Central memory CD8-positive, alpha-beta T cell (primary cell): ENCODE measurements around the gene CTAGE1.
"Not testable (repeated sequence)": the region's sequence is repeated elsewhere in the genome, so short reads cannot be mapped to it uniquely, and the experiment has no call there.

Experiments used
- ATAC-seq: fragments of 150-1000 bp; cut with Tn5 transposase; replicated peaks from 2 replicates; pipeline ENCODE4 v1.10.0; 2022; ENCODE audit warnings: mild to moderate bottlenecking, moderate FRiP score, moderate number of reproducible peaks; ENCODE audit not compliant: poor library complexity, severe bottlenecking; ENCODE audit errors: extremely low read depth
- DNase-seq, 2 donors: peaks; one replicate each; pipeline ENCODE4 v3.0.0; 2021; ENCODE audit warnings: low spot score in 2 of 2
- H3K27ac Mint-ChIP-seq: one replicate; pipeline ENCODE4 v1.8.0; 2022; ENCODE audit warnings: low read depth, mild to moderate bottlenecking, moderate library complexity, mixed read lengths
- H3K27me3 Mint-ChIP-seq: one replicate; pipeline ENCODE4 v1.8.0; 2022; ENCODE audit warnings: mixed read lengths
- H3K36me3 Mint-ChIP-seq: one replicate; pipeline ENCODE4 v1.8.0; 2022; ENCODE audit warnings: mild to moderate bottlenecking, moderate library complexity, mixed read lengths; ENCODE audit not compliant: insufficient read depth
- H3K4me1 Mint-ChIP-seq: one replicate; pipeline ENCODE4 v1.8.0; 2022; ENCODE audit warnings: mixed read lengths
- H3K4me3 Mint-ChIP-seq: one replicate; pipeline ENCODE4 v1.8.0; 2022; ENCODE audit warnings: mild to moderate bottlenecking, moderate library complexity, mixed read lengths
- H3K9me3 Mint-ChIP-seq: one replicate; pipeline ENCODE4 v1.8.0; 2022; ENCODE audit warnings: mixed read lengths

The CTAGE1 gene

DNA sequence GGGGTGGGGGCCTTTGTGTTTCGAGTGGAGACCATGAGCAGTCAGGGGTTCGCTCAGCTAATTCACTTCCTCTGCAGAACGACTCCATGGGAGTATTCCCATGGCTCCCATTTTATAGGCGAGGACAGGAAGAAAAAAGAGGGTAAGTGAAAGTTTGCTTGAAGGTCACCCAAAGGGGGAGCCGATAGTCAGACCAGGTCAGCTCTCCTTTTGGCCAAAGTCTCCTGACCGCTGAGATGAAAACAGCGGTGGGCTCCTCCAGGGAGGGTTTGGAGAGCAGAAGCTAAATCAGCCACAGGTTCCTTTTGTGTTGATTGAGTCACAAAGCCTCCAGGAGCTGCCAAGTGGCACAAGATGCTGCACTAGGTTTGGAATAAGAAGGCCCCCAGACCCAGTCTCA, 34.1 kb upstream of the CTAGE1 start:
- Mint-ChIP-seq H3K4me3 (no peak overlapping the region), H3K27me3 (peaks cover 22% of the 10 kb centered on the region), H3K9me3 (peaks cover 12% of the 10 kb centered on the region), H3K27ac (no peak overlapping the region), H3K4me1 (peaks cover 6% of the 10 kb centered on the region), H3K36me3 (peaks cover 4% of the 10 kb centered on the region)
- no peak for DNase-seq
- no peak for ATAC-seq

DNA sequence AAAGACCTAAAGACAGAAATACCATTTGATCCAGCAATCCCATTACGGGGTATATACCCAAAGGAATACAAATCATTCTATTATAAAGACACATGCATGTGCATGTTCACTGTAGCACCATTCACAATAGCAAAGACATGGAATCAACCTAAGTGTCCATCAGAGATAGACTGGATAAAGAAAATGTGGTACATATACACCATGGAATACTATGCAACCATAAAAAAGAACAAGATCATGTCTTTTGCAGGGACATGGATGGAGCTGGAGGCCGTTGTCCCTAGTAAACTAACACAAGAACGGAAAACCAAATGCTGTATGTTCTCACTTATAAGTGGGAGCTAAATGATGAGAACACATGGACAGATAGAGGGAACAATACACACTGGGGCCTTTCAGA, 33.1 kb upstream of the CTAGE1 start:
- ATAC-seq, DNase-seq, H3K27ac Mint-ChIP-seq, H3K4me1 Mint-ChIP-seq, H3K4me3 Mint-ChIP-seq, H3K36me3 Mint-ChIP-seq: not testable (repeated sequence)
- H3K9me3 Mint-ChIP-seq: peaks cover 12% of the 10 kb centered on the region
- peaks cover 11% of the 10 kb centered on the region for H3K27me3 Mint-ChIP-seq

DNA sequence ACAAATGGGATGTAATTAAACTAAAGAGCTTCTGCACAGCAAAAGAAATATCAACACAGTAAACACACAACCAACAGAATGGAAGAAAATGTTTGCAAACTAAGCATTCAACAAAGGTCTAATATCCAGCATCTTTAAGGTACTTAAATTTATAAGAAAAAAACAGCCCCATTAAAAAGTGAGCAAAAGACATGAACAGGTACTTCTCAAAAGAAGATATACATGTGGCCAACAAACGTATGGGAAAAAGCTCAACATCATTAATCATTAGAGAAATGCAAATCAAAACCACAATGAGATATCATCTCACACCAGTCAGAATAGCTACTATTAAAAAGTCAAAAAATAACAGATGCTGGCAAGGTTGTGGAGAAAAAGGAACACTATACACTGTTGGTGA, 32.6 kb upstream of the CTAGE1 start:
- not testable (repeated sequence) for H3K27ac Mint-ChIP-seq, DNase-seq, H3K4me1 Mint-ChIP-seq, H3K27me3 Mint-ChIP-seq, H3K4me3 Mint-ChIP-seq, ATAC-seq, H3K36me3 Mint-ChIP-seq
- peaks cover 12% of the 10 kb centered on the region for H3K9me3 Mint-ChIP-seq

DNA sequence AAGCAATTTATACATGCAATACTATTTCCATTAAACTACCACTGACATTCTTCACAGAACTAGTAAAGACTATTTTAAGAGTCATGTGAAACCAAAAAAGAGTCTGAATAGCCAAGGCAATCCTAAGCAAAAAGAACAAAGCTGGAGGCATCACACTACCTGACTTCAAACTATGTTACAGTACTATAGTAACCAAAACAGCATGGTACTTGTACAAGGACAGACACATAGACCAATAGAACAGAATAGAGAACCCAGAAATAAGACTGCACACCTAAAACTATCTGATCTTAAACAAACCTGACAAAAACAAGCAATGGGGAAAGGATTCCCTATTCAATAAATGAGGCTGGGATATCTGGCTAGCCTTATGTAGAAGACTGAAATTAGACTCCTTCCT, 32.0 kb upstream of the CTAGE1 start:
- not testable (repeated sequence) for H3K4me3 Mint-ChIP-seq, DNase-seq, H3K4me1 Mint-ChIP-seq, H3K27ac Mint-ChIP-seq, H3K36me3 Mint-ChIP-seq, ATAC-seq, H3K27me3 Mint-ChIP-seq
- H3K9me3 Mint-ChIP-seq: peaks cover 12% of the 10 kb centered on the region

DNA sequence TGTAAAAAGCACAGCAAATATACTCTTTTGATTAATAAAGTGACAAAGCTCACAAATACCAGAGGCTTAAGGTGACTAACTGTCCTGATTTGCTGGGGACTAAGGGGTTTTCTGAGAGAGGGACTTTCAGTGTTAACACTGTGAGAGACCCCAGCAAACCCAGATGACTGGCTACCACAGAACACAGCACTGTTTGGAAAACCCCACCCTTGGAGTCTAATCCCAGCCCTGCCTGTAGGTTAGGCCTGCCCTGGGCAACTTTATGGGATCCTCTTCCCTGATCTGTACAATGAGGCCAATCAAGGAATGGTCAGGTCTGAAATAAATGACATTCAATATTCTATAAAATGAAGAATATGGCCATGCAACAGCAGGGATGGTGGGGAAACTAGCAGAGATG, 30.5 kb upstream of the CTAGE1 start:
- Mint-ChIP-seq H3K27ac (no peak overlapping the region), H3K27me3 (no peaks in the 10 kb centered on the region), H3K4me3 (no peak overlapping the region), H3K4me1 (peaks cover 6% of the 10 kb centered on the region), H3K9me3 (peaks cover 12% of the 10 kb centered on the region), H3K36me3 (peaks cover 2% of the 10 kb centered on the region)
- DNase-seq (no peak), ATAC-seq (no peak)

DNA sequence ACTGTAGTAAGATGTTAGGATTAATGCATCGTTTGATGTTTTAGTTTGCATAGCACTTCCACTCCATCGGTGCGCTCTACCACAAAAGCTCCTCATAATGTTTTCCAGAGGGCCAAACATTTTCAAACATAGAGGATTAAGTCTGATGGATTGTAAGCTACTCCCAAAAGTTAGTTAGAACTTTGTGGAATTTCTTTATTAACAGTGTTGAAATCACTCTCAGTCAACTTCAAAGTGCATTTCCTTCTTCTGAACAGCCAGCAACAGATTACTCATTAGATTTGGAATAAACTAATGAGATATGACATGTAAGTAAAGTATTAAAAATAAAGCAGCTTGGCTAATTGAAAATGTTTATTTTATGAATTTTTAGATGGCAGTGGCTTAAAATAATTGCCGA, 30.1 kb upstream of the CTAGE1 start:
- no peaks in the 10 kb centered on the region for H3K27me3 Mint-ChIP-seq
- no peak overlapping the region for H3K27ac Mint-ChIP-seq
- ATAC-seq (no peak), DNase-seq (no peak)
- H3K4me1 Mint-ChIP-seq: peaks cover 6% of the 10 kb centered on the region
- H3K4me3 Mint-ChIP-seq: no peak overlapping the region
- H3K9me3 Mint-ChIP-seq: peaks cover 12% of the 10 kb centered on the region
- H3K36me3 Mint-ChIP-seq: peaks cover 2% of the 10 kb centered on the region

DNA sequence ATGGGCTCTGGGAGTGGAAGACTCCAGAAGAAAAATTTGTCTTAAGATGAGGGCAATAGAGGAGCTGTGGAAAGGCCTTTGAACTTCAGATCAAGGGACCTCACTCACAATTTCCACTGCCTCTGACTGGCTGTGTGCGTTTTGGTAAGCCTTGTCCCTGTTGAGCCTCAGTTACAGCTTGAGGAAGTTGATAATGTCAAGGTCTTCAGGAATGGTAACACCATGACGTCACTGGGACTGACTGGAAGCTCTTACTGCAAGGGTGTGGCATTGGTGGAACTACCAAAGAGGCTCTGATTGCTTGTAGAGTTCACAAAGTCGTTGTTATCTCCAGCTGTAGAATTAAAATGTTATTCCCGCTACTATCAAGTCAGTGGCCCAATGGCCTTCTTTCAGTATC, 29.2 kb upstream of the CTAGE1 start:
- no peak for ATAC-seq
- Mint-ChIP-seq H3K36me3 (peaks cover 2% of the 10 kb centered on the region), H3K27me3 (no peaks in the 10 kb centered on the region), H3K27ac (no peak overlapping the region), H3K4me3 (no peak overlapping the region), H3K9me3 (peaks cover 12% of the 10 kb centered on the region), H3K4me1 (no peaks in the 10 kb centered on the region)
- DNase-seq: no peak

DNA sequence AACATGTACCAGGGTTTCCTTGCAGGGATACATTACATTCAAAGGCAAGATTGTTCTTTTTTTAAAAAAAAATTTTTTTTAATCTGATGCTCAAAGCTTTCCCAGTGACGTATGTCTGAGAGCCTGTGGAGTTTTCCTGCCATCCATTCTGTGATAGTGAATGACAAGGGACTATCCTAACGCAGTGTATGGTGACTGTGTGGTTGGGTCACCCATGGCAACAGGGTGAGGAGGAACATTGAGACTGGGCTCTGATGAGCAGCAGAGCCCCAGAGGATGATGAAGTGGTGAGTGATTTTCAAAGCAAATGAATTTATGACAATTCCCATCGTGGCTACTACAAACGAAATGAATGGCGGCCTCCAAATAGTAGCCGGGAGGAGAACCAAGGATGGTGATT, 28.6 kb upstream of the CTAGE1 start:
- ATAC-seq (no peak), DNase-seq (no peak)
- peaks cover 12% of the 10 kb centered on the region for H3K9me3 Mint-ChIP-seq
- no peaks in the 10 kb centered on the region for H3K4me1 Mint-ChIP-seq
- no peak overlapping the region for H3K4me3 Mint-ChIP-seq
- no peak overlapping the region for H3K27ac Mint-ChIP-seq
- H3K27me3 Mint-ChIP-seq: no peaks in the 10 kb centered on the region
- peaks cover 2% of the 10 kb centered on the region for H3K36me3 Mint-ChIP-seq

DNA sequence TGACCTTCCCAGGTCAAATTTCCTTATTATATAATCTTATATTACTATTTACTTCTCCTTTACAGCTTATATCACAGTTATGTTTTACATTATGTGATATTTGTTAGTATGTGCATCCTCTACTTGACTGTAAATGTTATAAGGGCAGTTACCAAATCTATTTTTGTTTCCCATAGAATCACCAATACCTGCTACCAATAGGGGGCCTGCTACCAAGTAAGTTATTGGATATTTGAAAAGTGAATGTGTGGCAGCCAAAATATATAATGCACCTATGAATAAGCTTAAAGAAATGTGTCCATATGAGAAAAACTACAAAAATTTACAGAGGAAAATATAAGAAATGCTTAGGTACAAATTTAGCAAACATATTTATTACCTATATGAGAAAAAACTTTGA, 23.9 kb upstream of the CTAGE1 start:
- Mint-ChIP-seq H3K27ac (no peak overlapping the region), H3K4me3 (no peak overlapping the region), H3K9me3 (no peaks in the 10 kb centered on the region), H3K36me3 (no peaks in the 10 kb centered on the region), H3K27me3 (no peaks in the 10 kb centered on the region), H3K4me1 (no peaks in the 10 kb centered on the region)
- no peak for ATAC-seq
- no peak for DNase-seq

DNA sequence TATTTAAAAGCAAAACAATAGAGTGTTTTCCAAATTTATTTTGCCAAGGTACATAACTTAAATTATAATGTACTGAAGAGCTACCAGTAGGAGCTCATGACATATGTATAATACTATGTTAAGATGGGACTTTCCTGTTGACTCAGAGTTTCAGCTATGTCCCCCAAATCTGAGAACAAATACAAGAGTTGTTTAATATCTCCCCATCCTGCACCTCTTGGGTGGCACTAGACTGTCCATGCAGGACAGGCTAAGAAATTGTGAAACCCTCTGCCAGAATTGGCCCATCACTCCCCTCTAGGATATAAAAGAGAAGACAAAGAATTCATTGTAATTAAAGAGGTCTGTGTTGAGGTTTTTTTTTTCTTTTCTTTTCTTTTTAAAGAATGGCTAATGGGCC, 21.7 kb upstream of the CTAGE1 start:
- ATAC-seq: no peak
- H3K4me1 Mint-ChIP-seq: no peaks in the 10 kb centered on the region

DNA sequence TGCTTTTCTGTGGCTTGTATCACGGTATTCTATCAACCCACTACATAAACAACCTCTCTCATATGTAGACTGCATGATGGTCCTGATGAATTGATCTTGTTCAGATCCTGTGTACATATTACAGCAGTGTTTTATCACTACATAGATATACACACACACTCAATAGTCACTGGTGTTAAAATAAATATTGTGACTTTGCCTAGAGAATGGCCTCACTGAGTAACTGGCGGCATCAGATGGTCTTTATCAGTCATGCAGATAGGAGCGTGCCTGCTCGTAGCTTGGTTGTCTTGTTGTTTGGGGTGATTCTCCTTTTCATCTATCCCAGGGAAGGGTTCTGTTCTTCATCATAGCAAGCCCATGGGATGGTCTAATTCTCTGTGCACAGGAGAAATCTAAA, 18.4 kb upstream of the CTAGE1 start:
- no peaks in the 10 kb centered on the region for H3K27me3 Mint-ChIP-seq
- ATAC-seq (no peak), DNase-seq (no peak)
- no peaks in the 10 kb centered on the region for H3K36me3 Mint-ChIP-seq
- H3K9me3 Mint-ChIP-seq: no peaks in the 10 kb centered on the region
- no peaks in the 10 kb centered on the region for H3K4me1 Mint-ChIP-seq
- H3K4me3 Mint-ChIP-seq: no peak overlapping the region
- no peak overlapping the region for H3K27ac Mint-ChIP-seq

More for the DNA sequence above, 21.7 kb upstream of the CTAGE1 start:
- H3K4me3 Mint-ChIP-seq: no peak overlapping the region
- H3K36me3 Mint-ChIP-seq: no peaks in the 10 kb centered on the region
- DNase-seq: no peak
- no peak overlapping the region for H3K27ac Mint-ChIP-seq
- no peaks in the 10 kb centered on the region for H3K27me3 Mint-ChIP-seq
- H3K9me3 Mint-ChIP-seq: no peaks in the 10 kb centered on the region

DNA sequence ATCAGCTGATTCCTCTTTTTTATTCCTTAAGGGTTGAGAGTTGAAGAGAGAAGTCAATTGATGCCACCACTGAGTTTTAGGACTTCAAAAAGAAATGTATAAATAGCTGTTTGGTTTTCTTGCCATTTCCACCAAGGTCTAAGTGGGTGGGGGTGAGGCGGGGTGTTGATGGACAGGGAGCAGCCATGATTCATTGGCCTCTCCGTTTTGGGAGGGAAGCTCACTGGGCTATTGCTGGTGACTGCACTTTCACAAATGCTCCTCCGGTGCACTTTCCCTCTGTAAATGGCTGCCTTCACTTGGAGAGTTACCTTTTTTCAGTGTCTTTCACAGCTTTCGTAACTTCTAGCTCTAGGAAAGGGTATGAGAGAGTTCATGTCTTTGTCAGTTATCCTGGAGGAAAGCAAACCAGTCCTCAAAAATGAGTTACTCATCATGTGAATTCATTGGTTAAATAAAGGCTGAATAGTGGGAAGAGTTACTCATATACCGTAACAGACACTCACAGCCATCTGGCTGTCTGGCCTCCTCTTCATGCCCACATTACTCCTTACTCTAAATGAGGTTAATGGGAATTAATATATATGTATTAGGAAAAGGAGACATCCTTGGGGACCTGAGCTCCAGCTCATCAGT, 17.4 kb upstream of the CTAGE1 start:
- H3K36me3 Mint-ChIP-seq: no peaks in the 10 kb centered on the region
- H3K27me3 Mint-ChIP-seq: no peaks in the 10 kb centered on the region
- H3K27ac Mint-ChIP-seq: no peak overlapping the region
- H3K4me1 Mint-ChIP-seq: peaks cover 5% of the 10 kb centered on the region
- ATAC-seq: no peak
- no peak overlapping the region for H3K4me3 Mint-ChIP-seq
- no peak for DNase-seq
- peaks cover 5% of the 10 kb centered on the region for H3K9me3 Mint-ChIP-seq

DNA sequence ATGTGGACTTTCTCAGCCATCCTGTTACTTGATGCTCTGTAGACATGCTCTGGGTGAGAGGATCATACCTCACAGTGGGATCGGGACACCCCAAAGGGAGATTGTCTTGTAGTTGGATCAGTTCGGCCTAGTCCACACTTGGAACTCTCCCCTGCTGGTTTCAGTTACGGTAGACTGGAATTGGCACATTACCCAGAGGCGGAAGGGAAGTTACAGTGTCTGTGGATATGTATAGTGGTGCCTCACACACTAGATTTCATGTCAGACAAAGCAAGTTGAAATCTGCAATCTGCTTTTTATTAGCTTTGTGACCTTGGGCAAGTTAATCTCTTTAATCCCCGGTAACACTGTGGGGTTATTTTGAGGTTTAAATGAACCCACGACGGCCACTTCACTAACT, 16.2 kb upstream of the CTAGE1 start:
- Mint-ChIP-seq H3K9me3 (peaks cover 5% of the 10 kb centered on the region), H3K36me3 (no peaks in the 10 kb centered on the region), H3K27me3 (no peaks in the 10 kb centered on the region), H3K27ac (no peak overlapping the region), H3K4me3 (no peak overlapping the region), H3K4me1 (peaks cover 13% of the 10 kb centered on the region)
- no peak for ATAC-seq
- no peak for DNase-seq
